Stimulated activated CD8-positive, alpha-beta memory T cell treated with anti-CD3 and anti-CD28 coated beads, Interleukin-4, amount 100 ng/mL, for 24 hours (primary cell): Measurements from ENCODE around the gene CRAT.

ENCODE experiments used
- DNase-seq: peaks from one replicate; pipeline ENCODE4 v3.0.0-alpha.2; 2020; ENCODE audit warnings: low read depth

The CRAT gene

DNA sequence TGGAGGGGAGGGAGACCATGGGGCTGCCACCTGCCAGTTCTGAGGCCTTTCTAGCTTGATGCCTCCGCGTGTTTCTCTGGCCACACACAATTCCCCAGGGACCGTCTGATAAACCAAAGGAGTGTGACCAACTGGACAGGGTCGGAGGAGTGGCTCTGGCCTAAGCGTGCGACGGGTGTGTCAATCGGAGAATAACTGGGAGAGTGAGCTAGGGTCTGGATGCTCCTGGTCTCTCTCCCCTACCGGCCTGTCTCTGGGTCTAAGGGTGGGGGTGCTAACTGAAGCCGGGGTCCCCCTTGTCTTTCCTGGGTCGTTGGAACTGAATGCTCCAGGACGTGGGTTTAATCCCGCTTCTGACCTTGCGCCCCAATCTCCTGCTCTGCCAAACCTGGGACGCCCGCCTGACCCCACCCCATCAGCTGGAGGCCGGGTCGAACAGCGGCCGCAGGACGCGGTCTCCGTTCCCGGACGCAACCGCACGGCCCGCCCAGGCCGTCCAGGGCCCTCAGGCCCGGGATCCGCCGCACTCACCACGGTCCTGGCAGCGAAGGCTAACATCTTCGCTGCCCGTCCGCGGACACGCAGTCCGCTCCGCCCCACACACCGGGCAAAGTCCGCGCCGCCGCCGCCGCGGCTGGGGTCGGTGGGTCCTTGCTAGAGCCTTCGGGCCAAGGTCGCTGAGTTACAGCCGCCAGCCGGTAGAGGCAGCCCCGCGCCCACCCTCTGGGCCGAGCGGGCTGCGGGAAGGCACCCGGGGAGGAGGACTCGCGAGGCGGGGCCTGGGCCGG lies 447 bp downstream of the CRAT start:
- no peak for DNase-seq

GRCh38 chr9:129109537-129109903 lies 1.1 kb downstream of the CRAT start:
- no peak for DNase-seq

- DNase-seq: no peak
These were observed 1.6 kb downstream of the CRAT start for GRCh38 chr9:129108805-129109536.

GRCh38 chr9:129108083-129108804 lies 2.3 kb downstream of the CRAT start:
- DNase-seq: no peak

- DNase-seq: no peak
These were observed 2.9 kb downstream of the CRAT start for GRCh38 chr9:129107651-129108050.

DNA sequence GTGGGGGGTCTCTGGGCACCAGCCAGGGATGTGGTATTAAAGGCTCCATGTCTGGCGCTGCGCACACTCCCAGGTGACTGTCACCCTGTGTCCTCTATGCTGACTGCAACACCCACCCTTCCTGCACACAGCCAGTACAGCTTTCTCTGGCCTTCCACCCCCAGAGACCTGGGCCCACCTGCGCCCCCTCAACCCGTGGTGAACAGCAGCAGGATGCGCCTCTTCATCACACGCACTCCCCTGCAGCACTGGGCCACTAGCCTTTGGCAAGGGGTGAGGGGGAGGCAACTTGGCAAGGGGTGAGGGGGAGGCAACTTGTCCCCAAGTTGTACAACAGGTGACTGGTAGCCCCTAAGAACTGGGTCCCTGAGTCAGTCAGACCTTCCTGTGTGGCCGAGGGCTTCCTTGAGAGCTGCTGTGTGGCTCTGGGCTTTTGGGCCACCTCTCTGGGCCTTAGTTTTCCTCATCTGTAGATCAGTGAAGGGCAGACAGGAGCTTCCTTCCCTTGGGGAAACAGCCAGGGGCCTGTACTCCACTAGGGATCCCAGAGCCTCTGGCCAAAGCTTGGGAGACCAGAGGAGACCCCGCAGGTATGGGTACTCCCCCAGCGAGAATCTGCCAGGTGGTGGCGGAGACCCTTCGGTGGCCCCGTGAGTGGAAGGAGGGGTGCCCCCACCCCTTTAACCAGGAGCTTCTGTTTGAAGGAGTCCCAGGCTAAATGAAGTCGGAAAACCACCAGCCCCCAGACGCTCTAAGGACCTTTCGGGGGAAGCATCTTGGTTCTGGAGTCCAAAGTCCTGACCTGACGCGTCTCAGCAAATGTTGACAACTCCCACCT lies 4.5 kb downstream of the CRAT start:
- no peak for DNase-seq

GRCh38 chr9:129104051-129104450 lies 6.5 kb downstream of the CRAT start:
- no peak for DNase-seq

DNA sequence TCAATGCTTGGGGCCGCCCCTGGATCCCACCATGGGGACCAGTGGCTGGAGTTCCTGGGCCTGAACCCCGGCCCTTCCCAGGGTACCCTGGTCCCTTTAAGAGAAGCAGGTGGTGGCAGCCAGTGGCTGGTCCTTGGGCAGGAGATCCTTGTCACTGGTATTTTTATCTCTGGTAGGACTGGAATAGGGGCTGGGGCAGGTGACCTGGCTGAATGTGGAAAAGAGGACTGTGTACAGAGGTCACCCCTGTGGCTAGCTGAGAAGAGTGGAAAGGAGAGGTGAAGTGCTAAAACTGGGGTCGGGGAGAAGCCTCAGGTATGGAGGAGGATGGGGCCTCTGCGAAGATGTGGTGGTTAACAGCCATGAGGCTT lies 7.0 kb downstream of the CRAT start:
- DNase-seq: no peak

- no peak for DNase-seq
These were observed 7.6 kb downstream of the CRAT start for GRCh38 chr9:129102791-129103594.

DNA sequence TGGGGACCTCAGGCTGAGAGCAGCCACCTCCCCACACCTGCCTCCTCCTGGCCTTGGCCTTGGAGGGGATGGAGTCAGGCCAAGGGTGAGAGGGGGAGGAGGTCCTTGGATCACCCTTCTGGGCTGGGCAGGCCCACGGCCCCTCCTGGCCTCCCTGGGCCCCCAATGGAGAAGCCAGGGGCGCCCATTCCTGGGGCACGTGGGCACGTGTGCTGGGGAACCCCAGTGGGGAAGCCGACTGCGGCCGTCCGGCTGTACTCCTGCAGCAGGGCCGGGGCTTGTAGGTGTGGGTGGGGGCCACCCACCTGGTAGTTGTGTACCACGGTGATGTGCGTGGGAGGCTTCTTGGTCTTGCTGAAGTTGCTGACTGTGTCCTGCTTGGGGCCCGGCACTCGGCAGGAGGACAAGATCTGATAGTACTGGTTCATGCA lies 8.5 kb downstream of the CRAT start:
- no peak for DNase-seq

DNA sequence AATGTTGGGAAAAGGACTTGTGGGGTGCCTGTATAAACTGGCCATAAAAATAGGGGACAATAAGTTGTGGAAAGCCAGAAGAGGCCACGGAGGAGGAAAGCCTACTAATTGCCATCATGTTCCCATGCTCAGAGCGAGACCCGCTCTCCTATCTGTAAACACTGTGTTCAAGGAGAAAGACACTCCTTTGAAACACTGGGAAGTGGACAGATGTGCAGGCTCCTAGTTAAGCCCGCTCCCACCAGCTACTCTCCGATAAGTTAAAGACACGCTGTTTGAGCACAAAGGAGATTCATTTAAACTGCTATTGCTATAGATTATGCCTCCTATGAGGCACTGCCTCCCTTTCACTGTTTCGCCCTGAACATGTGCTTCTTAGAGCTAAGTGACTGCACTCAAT lies 9.3 kb downstream of the CRAT start:
- DNase-seq: no peak

- DNase-seq: no peak
These were observed 10.0 kb downstream of the CRAT start for GRCh38 chr9:129100383-129101169.

DNA sequence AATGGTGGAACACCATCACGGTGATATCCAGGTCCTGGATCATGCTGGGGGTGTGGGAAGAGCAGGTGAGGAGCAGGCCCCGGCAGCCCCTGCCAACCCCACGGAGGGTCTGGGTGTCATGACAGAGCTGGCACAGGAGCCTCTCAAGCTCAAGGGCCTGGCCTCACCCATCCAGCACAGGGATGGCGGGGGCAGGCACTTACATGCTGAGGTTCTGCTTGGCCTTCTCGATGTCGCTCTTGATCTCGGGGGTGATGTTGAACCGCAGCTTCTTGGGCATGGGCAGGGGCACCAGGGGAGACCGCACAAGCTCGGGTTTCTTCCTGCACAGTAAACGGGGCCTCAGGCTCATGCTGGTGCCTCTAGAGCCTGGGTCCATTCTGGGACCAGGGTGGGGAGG lies 12.3 kb downstream of the CRAT start:
- no peak for DNase-seq

DNA sequence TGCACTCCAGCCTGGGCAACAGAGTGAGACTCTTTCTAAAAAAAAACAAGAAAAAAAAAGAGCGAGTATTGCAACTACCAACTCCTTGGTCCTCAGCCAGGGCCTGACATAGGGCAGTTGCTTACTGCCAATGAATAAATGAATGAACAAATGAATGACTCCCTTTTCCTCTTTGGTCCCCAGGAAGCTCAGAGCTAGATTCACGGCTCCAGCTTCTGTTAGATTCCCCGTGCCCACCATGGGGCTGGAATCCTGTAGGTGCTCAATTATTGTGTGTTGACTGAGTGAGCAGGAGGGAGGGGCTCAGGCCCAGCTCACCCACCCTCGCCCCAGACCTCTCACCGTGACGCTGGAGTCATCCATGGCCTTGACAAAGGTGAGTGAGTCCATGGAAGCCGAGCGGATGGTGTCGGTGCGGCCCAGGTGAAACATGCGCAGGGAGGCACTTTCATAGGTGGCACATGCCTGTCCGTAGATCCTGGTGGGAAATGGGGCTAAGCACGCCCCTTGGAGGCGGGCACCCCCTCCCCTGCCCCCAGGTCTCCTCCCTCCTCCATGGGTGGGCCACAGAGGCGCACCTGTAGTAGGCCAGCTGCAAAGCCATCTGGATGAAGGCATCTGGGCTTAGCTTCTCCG lies 12.8 kb downstream of the CRAT start:
- DNase-seq: no peak

- no peak for DNase-seq
These were observed 14.7 kb downstream of the CRAT start for GRCh38 chr9:129095908-129096307.

DNA sequence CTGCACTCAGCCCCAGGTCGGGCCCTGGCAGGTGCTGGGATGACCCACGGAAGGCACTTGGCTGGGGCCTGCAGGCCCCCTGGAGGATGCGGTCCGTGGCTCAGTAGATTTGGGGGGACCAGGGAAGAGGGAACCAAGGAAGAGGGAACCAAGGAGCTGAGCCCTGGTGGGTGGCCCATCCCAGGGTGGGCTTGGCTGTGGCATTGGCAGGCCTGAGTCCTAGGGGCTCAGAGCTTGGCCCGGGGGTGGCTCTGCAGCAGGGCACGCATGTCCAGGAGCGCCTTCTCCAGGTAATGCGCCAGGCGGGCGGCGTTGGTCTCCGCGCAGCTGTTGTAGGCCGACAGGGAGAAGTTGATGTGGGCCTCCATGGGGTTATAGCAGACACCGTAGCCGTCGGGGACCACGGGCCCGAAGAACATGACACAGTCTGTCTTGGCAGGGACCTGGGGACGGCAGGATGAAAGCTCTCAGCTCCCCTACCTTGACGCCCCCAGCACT lies 15.4 kb downstream of the CRAT start:
- no peak for DNase-seq

GRCh38 chr9:129094387-129095169 lies 16.0 kb downstream of the CRAT start:
- DNase-seq: no peak

DNA sequence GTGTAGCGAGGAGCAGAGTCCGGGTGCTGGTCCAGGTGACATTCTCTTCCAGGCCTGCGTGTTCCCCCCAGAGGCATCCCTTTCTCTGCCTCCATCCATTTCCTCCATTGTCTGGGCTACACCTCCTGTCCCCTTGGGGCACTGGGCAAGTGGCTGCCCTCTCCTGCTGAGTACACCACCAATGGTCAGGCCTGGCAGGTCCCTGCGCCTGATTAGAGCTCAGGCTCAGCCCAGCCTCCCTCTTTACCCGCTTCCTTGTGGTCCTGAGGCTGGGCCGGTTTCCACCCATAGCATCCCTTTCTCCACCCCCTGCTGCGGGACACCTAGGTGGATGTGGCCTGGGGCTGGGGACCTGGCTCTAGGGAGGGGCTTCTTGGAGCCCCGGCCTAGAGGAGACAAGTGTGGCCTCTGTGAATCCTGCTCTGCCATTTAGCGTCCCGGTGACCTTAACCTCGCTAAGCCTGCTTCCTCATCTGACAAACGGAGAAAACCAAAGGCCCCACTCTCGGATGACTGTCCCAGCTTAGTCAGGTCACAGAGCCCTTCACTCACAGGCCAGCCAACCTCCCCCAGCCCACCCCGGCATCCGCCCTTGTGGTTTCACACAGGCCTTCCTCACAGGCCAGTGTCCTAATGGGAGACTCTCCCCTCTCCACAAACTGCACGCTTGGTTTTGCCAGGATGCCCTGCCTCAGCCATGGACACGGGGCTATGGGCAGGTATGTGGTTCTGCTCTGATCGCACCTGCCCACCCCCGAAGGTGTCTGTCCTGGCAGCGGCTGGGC lies 16.8 kb downstream of the CRAT start:
- DNase-seq: no peak
